Esophagus (tissue), 2 donors: ENCODE data around the gene ZNF784. TPM values are rescaled to one million over a fixed set of nuclear protein-coding genes. Genes with fewer than 3 reads are reported as not detected.

Experiments
- H3K27ac ChIP-seq, 2 donors: one replicate each; pipeline ENCODE4 v1.5.1; 2013; ENCODE audit warnings: low read depth in 2 of 2, mild to moderate bottlenecking in 2 of 2, inconsistent platforms in 1 of 2, low read length in 1 of 2, moderate library complexity in 1 of 2
- H3K27me3 ChIP-seq, 2 donors: one replicate each; pipeline ENCODE4 v1.6.1; 2013; ENCODE audit warnings: low read length in 2 of 2, control low read depth in 1 of 2, mild to moderate bottlenecking in 1 of 2; ENCODE audit not compliant: insufficient read depth in 2 of 2, control insufficient read depth in 1 of 2
- H3K36me3 ChIP-seq, 2 donors: one replicate each; pipeline ENCODE4 v1.6.1; 2013; ENCODE audit warnings: low read length in 1 of 2; ENCODE audit not compliant: control insufficient read depth in 2 of 2, insufficient read depth in 2 of 2
- H3K4me1 ChIP-seq, 2 donors: one replicate each; pipeline ENCODE4 v1.6.1; 2013; ENCODE audit warnings: low read length in 1 of 2; ENCODE audit not compliant: control insufficient read depth in 2 of 2, insufficient read depth in 2 of 2
- H3K4me3 ChIP-seq, 2 donors: one replicate each; pipeline ENCODE4 v1.5.1; 2013; ENCODE audit warnings: low read length in 2 of 2, mild to moderate bottlenecking in 2 of 2, low read depth in 1 of 2, moderate library complexity in 1 of 2
- H3K9me3 ChIP-seq, 2 donors: one replicate each; pipeline ENCODE4 v1.6.1; 2013; ENCODE audit warnings: mild to moderate bottlenecking in 2 of 2, low read depth in 1 of 2, low read length in 1 of 2, moderate library complexity in 1 of 2; ENCODE audit not compliant: control insufficient read depth in 2 of 2, insufficient read depth in 1 of 2
- WGBS, 2 donors: extraction: QIAGEN DNeasy Blood & Tissue Kit; methylation state at CpG; one replicate each; pipeline ENCODE4 v1.1.7; 2013; 5-methylcytosine and 5-hydroxymethylcytosine counted together
- polyA plus RNA-seq, 2 donors: library from polyadenylated mRNA; stranded (reverse); fragments of 200-250 nt; gene quantifications; one replicate each; pipeline ENCODE4 v1.2.3, GENCODE V29; 2013
- donor health status: healthy with polysubstance abuse.
- donor health status: Bipolar disorder and iron deficiency.

The ZNF784 gene
- polyA plus RNA-seq, 2 donors, result 5.2 to 5.9 TPM

DNA sequence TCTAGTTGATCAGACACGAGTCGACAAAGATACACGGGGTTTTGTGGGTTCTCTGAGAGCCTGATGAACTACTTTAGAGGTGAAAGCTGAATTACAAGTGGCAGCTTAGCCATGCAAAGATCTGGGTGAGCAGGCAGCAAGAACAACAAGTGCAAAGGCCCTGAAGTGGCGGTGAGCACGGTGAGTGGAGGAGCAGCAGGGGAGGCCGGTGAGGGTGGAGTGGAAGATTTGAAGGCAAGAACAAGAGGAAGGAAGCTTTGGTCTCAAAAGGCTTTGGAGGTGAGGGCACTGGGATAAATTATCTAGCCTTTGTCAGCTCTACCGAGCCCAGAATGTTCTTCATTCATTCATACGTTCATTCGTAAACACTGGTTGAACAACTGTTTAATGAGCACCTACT is 17.5 kb downstream of the ZNF784 start:
- Histone ChIP-seq H3K9me3 (no peaks in the 10 kb centered on the region), H3K36me3 (peaks cover 0 to 10% of the 10 kb centered on the region in 2 donors), H3K27me3 (no peaks in the 10 kb centered on the region), H3K27ac (peak overlapping the region; percentile 36 to 96), H3K4me3 (peak overlapping the region in 1 of 2 donors; percentile 69), H3K4me1 (peaks cover 3 to 7% of the 10 kb centered on the region in 2 donors)
- WGBS, 2 donors, result 68 to 71% methylated on average over 9 of the region's 9 CpGs

DNA sequence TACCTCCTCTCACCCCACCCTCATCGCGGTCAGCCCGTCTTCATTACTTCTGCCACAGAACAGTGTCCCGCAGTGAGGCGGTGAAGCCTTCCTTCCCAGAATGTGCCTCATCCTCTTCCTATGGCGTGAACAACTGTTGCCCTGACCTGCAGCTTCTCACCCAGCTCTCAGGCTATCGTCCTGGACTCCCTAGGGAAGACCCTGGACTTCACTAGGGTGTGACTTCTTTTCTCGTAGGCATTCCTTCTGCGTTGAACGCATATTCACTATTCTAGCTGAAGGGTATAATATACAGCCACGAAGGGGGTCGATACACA is 17.9 kb downstream of the ZNF784 start:
- Histone ChIP-seq H3K27me3 (no peaks in the 10 kb centered on the region), H3K36me3 (peaks cover 0 to 10% of the 10 kb centered on the region in 2 donors), H3K4me1 (peaks cover under 1 to 7% of the 10 kb centered on the region in 2 donors), H3K27ac (peak overlapping the region; percentile 36 to 96), H3K4me3 (peak overlapping the region; percentile 69 to 75), H3K9me3 (no peaks in the 10 kb centered on the region)
- WGBS, 2 donors, result 19 to 22% methylated on average over 12 of the region's 12 CpGs

DNA sequence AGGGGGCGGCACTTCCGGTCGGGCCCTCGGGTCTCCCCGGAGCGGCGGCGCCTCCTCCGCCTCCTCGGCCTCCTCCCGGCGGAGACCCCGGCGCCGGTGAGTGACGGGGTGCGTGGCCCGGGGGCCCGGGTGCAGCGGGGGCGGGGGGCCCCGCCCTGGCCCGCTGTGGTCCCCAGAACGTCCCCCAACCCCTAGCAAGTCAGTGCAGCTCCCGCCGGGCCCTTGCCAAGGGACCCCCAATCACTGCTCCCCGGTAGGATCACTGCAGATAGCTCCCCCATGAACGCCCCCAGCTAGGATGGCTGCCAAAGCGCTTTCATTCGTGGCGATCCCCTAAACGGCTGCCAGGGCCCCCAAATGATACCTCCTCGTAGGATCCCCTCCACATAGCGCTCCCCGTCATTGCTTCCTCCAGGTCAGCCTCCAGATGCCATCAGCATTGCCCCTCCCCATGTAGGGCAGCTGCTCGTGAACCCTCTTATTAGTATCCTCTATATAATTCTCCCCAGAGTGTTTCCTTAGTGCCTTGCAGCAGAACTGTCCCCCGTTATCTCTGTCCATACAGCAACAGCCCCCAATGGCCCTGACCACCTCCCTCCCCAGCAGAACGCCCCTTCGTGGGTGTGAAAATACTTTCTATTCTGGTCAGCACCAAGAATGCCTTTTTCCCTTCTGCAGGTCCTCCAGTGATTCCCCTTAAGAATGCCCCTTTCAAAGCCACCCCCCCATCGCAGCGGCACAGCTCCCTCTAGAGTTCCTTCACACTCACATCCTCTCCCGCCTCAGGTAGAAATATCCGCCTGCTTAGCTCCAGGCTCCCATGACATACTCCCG is 18.5 kb downstream of the ZNF784 start, which contains the start of gene ZNF865:
ZNF865 (plus strand) TSS at position 11 of the 834 bp plus-strand sequence. CDS start 7,972 bp downstream, outside the sequence.
- peaks cover 0 to 9% of the 10 kb centered on the region in 2 donors for H3K4me1 ChIP-seq
- peak within 1 kb of the TSS; percentile 69 to 75 for H3K4me3 ChIP-seq
- H3K27me3 ChIP-seq, result no peaks in the 10 kb centered on the region
- H3K9me3 ChIP-seq, result no peaks in the 10 kb centered on the region
- peaks cover 0 to 10% of the 10 kb centered on the region in 2 donors for H3K36me3 ChIP-seq
- H3K27ac ChIP-seq, result peak within 1 kb of the TSS; percentile 90 to 96
- WGBS, 2 donors, result 1% methylated on average over 23 to 44 of the region's 44 CpGs

DNA sequence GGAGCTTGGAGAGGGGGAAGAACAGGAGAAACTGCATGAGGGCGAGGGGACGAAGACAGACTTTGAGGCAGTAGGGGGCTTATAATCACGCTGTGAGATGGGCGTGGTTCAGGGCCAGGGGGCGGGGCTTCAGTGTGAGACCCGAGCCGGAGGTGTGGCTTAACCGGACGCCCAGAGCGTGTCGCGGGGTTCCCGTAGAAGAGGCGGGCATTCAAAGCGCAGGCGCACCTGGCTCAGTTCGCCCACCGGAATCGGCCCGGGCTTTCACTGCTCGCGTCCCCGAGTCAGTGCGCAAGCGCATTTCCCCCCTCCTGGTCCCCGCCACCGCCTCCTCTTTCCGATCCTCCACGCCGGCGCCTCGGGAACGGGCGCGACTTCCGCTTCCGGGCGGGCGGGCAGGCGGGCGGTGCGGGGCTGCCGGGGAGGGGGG is 19.1 kb downstream of the ZNF784 start:
- H3K27me3 ChIP-seq, result no peaks in the 10 kb centered on the region
- peak overlapping the region; percentile 90 to 96 for H3K27ac ChIP-seq
- WGBS, 2 donors, result 0% methylated on average over 35 to 43 of the region's 43 CpGs
- H3K36me3 ChIP-seq, result peaks cover 0 to 10% of the 10 kb centered on the region in 2 donors
- H3K9me3 ChIP-seq, result no peaks in the 10 kb centered on the region
- H3K4me1 ChIP-seq, result peaks cover 0 to 9% of the 10 kb centered on the region in 2 donors
- peak overlapping the region; percentile 69 to 75 for H3K4me3 ChIP-seq

DNA sequence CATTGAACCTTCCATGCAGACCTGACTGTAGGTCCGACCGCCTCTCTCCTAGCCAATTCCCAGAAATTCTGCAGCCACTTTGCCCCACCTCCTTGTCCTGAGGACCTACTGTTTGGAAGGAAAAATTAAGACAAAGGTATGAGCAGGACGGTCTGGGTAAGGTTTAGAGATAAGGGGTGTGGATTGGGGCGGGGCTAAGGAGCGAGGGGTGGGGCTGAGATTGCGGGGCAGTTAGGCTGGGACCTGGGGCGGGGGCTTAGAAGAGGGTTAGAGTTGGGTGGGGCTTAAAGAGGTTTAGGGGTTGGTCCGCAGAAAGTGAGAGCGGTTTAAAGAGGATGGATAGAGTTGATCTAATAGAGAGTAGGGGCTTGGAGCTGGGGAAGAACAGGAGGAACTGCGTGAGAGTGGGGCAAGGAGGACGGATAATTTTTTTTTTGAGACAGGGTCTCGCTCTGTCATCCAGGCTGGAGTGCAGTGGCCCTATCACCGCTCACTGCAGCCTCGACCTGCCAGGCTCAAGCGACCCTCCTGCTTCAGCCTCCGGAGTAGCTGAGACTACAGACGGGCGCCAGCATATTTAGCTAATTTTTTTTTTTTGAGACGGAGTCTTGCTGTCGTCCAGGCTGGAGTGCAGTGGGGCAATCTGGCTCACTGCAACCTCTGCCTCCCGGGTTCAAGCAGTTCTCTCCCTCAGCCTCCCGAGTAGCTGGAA is 20.6 kb downstream of the ZNF784 start:
- Histone ChIP-seq H3K27me3 (no peaks in the 10 kb centered on the region), H3K4me3 (no peak overlapping the region), H3K4me1 (peaks cover 0 to 9% of the 10 kb centered on the region in 2 donors), H3K36me3 (peaks cover 0 to 10% of the 10 kb centered on the region in 2 donors), H3K27ac (no peak overlapping the region), H3K9me3 (no peaks in the 10 kb centered on the region)
- WGBS, 2 donors, result 72 to 78% methylated on average over 22 of the region's 22 CpGs

DNA sequence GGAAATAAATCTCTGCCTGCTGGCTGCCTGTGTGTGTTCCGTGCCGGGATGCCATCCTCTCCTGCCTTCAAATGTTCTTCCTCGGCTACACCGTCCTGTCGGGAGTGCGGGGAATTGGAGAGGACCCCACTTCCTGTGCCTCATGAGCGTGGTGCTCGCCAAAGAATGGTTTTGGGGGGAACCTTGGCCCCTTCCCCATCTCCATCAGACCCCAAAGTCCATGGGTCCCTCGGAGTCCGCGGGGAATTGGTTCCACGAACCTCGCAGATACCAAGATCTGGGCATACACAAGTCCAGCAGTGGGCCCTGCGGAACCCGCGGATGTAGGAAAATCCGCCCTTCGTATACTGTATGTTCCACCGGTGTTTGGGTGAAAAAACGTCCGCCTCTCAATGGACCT is 21.3 kb downstream of the ZNF784 start:
- H3K4me3 ChIP-seq, result no peak overlapping the region
- H3K27me3 ChIP-seq, result no peaks in the 10 kb centered on the region
- peaks cover 0 to 9% of the 10 kb centered on the region in 2 donors for H3K4me1 ChIP-seq
- H3K36me3 ChIP-seq, result peaks cover 0 to 10% of the 10 kb centered on the region in 2 donors
- no peak overlapping the region for H3K27ac ChIP-seq
- H3K9me3 ChIP-seq, result no peaks in the 10 kb centered on the region
- WGBS, 2 donors, result 89 to 90% methylated on average over 21 of the region's 21 CpGs

DNA sequence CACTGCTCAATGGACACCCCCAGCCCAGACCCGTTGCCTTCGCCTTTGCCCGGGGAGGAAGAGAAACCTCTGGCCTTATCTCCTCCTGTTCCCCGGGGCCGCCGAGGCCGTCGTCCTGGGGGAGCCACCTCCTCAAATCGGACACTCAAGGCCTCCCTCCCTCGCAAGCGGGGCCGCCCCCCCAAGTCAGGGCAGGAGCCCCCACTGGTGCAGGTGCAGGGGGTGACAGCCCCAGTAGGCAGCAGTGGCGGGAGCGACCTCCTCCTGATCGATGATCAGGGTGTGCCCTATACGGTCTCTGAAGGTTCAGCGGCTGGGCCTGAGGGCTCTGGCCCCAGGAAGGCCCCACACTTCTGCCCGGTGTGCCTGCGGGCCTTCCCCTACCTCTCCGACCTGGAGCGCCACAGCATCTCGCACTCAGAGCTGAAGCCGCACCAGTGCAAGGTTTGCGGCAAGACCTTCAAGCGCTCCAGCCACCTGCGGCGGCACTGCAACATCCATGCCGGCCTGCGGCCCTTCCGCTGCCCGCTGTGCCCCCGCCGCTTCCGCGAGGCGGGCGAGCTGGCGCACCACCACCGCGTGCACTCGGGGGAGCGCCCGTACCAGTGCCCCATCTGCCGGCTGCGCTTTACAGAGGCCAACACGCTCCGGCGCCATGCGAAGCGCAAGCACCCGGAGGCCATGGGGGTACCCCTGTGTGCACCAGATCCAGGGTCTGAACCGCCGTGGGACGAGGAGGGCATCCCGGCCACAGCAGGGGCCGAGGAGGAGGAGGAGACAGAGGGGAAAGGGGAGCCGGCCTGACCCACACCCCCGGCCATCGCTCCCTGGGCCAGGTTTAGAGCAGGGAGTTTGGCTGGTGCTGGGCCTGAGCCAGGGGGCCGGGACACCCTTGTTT is 22.0 kb downstream of the ZNF784 start:
- H3K27ac ChIP-seq, result no peak overlapping the region
- no peak overlapping the region for H3K4me3 ChIP-seq
- WGBS, 2 donors, result 92 to 94% methylated on average over 53 to 60 of the region's 60 CpGs
- no peaks in the 10 kb centered on the region for H3K27me3 ChIP-seq
- no peaks in the 10 kb centered on the region for H3K9me3 ChIP-seq
- peaks cover 0 to 9% of the 10 kb centered on the region in 2 donors for H3K4me1 ChIP-seq
- peaks cover 0 to 12% of the 10 kb centered on the region in 2 donors for H3K36me3 ChIP-seq

DNA sequence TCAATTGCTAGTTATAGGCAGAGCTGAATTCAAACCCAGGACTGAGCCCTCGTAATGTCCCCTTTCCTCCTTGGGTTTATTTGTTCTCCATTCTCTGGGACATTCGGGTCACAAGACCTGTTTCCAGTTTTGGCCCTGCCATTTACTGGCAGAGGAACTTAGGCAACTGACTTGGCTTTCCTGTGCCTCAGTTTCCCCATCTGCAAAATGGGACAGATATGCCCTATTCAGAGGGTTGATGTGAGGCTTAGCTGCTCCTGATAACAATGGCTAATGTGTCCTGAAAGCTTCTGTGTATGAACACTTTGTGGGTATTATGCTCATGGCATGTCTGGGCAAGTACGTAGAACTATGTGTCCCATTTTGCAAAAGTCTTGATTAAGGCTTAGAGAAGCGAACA is 23.3 kb downstream of the ZNF784 start:
- H3K4me1 ChIP-seq, result peaks cover 0 to 7% of the 10 kb centered on the region in 2 donors
- H3K9me3 ChIP-seq, result no peaks in the 10 kb centered on the region
- H3K4me3 ChIP-seq, result peak overlapping the region; percentile 57 to 78
- H3K36me3 ChIP-seq, result peaks cover 0 to 17% of the 10 kb centered on the region in 2 donors
- H3K27ac ChIP-seq, result peak overlapping the region; percentile 86 to 100
- no peaks in the 10 kb centered on the region for H3K27me3 ChIP-seq
- 49 to 54% methylated on average over 4 of the region's 4 CpGs for WGBS, 2 donors

DNA sequence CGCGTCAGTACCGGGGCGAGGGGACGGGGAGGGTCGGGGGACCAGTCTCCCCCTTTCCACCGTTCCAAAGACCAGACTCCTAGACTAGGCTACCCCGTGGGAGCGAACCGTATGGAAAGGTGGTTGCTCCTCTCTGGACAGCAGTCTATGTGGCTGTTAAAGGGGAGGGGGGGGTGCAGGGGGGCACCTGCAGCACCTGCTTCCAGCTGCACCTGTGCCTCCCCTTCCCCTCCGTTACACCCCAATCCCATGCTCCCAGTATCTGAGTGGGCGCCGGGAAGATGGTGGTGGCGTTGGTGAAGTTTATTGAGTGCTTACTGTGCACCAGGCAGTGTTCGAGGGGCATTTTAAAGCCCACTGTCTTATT is 23.7 kb downstream of the ZNF784 start:
- Histone ChIP-seq H3K36me3 (peaks cover 0 to 18% of the 10 kb centered on the region in 2 donors), H3K4me1 (peaks cover 0 to 7% of the 10 kb centered on the region in 2 donors), H3K9me3 (no peaks in the 10 kb centered on the region), H3K4me3 (peak overlapping the region; percentile 57 to 78), H3K27me3 (no peaks in the 10 kb centered on the region), H3K27ac (peak overlapping the region; percentile 86 to 100)
- 2 to 4% methylated on average over 15 of the region's 15 CpGs for WGBS, 2 donors
